ENCODE data around the gene CCDC24.

CCDC24 gene

GRCh38 chr1:43990271-43991199, 864 bp upstream of the CCDC24 start:
- peak overlapping the region; percentile 54 for H3K18ac ChIP-seq (ENCODE audit: low read length)
- H2AFZ ChIP-seq (ENCODE audit: low read length), result peak overlapping the region; percentile 99
- no peak overlapping the region for H3K27ac ChIP-seq (replicated peaks; ENCODE audit: low read length)
- no peak overlapping the region for H4K91ac ChIP-seq (ENCODE audit: low read depth, low read length, poor library complexity)
- peak overlapping the region; percentile 75 for H3K23ac ChIP-seq (ENCODE audit: low read depth, low read length, poor library complexity)
- no peak for DNase-seq (ENCODE audit: low spot score)
- no peak overlapping the region for H2BK15ac ChIP-seq (ENCODE audit: low read length)
- peak overlapping the region; percentile 92 for H3K4me2 ChIP-seq (ENCODE audit: insufficient read depth, low read length, poor library complexity, severe bottlenecking)
- peak overlapping the region; percentile 1 for H2AK5ac ChIP-seq (ENCODE audit: low read depth, low read length)
- no peaks in the 10 kb centered on the region for H3K79me1 ChIP-seq (ENCODE audit: low read depth, low read length)
- H4K8ac ChIP-seq (ENCODE audit: low read depth, low read length), result no peak overlapping the region
- WGBS, 2 donors (ENCODE audit: extremely low coverage in 2 of 2, insufficient read length in 2 of 2, insufficient replicate concordance in 1 of 2), result no CpG with 5 or more reads among the region's 19 CpGs
- no peaks in the 10 kb centered on the region for H3K9me3 ChIP-seq (replicated peaks in 1 of 2; ENCODE audit: control insufficient read depth in 2 of 2, insufficient read depth in 1 of 2, low read depth in 1 of 2, low read length in 2 of 2)
- H3K27me3 ChIP-seq (ENCODE audit: control insufficient read depth in 3 of 3, insufficient read depth in 3 of 3, low read depth in 1 of 3, low read length in 3 of 3), result no peaks in the 10 kb centered on the region
- H3K4me1 ChIP-seq (ENCODE audit: control insufficient read depth in 2 of 2, insufficient read depth in 1 of 2, low read depth in 1 of 2, low read length in 2 of 2), result peaks cover 2 to 15% of the 10 kb centered on the region in 2 donors
- H3K4me3 ChIP-seq (ENCODE audit: low read length in 2 of 2), result peak overlapping the region in 1 of 2 donors; percentile 63
- peak overlapping the region; percentile 84 for H2BK5ac ChIP-seq (ENCODE audit: low read length)
- peak overlapping the region; percentile 96 for H3K9ac ChIP-seq (ENCODE audit: low read depth, low read length, poor library complexity)
- no peak overlapping the region for H2BK120ac ChIP-seq (ENCODE audit: low read depth, low read length)
- peak overlapping the region; percentile 31 for H3K14ac ChIP-seq (ENCODE audit: low read length)
- no peak overlapping the region for H2BK12ac ChIP-seq (ENCODE audit: low read length)
- peaks cover 11 to 28% of the 10 kb centered on the region in 2 donors for H3K36me3 ChIP-seq (replicated peaks in 1 of 2; ENCODE audit: control insufficient read depth in 2 of 2, insufficient read depth in 2 of 2, low read length in 2 of 2)
- no peak overlapping the region for H3K4ac ChIP-seq (ENCODE audit: low read length)

GRCh38 chr1:43991200-43991475, 261 bp upstream of the CCDC24 start:
- Histone ChIP-seq H2BK5ac (ENCODE audit: low read length) (peak overlapping the region; percentile 84), H3K27me3 (ENCODE audit: control insufficient read depth in 3 of 3, insufficient read depth in 3 of 3, low read depth in 1 of 3, low read length in 3 of 3) (no peaks in the 10 kb centered on the region), H3K4me1 (ENCODE audit: control insufficient read depth in 2 of 2, insufficient read depth in 1 of 2, low read depth in 1 of 2, low read length in 2 of 2) (peaks cover 7 to 20% of the 10 kb centered on the region in 2 donors), H2AK5ac (ENCODE audit: low read depth, low read length) (peak overlapping the region; percentile 1), H3K4me2 (ENCODE audit: insufficient read depth, low read length, poor library complexity, severe bottlenecking) (peak overlapping the region; percentile 92), H3K23ac (ENCODE audit: low read depth, low read length, poor library complexity) (peak overlapping the region; percentile 99), H3K9ac (ENCODE audit: low read depth, low read length, poor library complexity) (peak overlapping the region; percentile 96), H3K4me3 (ENCODE audit: low read length in 2 of 2) (peak overlapping the region; percentile 63 to 83), H4K8ac (ENCODE audit: low read depth, low read length) (no peak overlapping the region), H3K36me3 (replicated peaks in 1 of 2; ENCODE audit: control insufficient read depth in 2 of 2, insufficient read depth in 2 of 2, low read length in 2 of 2) (peaks cover 6 to 22% of the 10 kb centered on the region in 2 donors), H2BK12ac (ENCODE audit: low read length) (no peak overlapping the region), H2BK120ac (ENCODE audit: low read depth, low read length) (no peak overlapping the region), H3K14ac (ENCODE audit: low read length) (no peak overlapping the region), H3K18ac (ENCODE audit: low read length) (peak overlapping the region; percentile 98), H3K27ac (replicated peaks; ENCODE audit: low read length) (peak overlapping the region; percentile 44), H4K91ac (ENCODE audit: low read depth, low read length, poor library complexity) (no peak overlapping the region), H3K9me3 (replicated peaks in 1 of 2; ENCODE audit: control insufficient read depth in 2 of 2, insufficient read depth in 1 of 2, low read depth in 1 of 2, low read length in 2 of 2) (no peaks in the 10 kb centered on the region), H3K4ac (ENCODE audit: low read length) (no peak overlapping the region), H3K79me1 (ENCODE audit: low read depth, low read length) (no peaks in the 10 kb centered on the region), H2BK15ac (ENCODE audit: low read length) (no peak overlapping the region), H2AFZ (ENCODE audit: low read length) (peak overlapping the region; percentile 99)
- no CpG with 5 or more reads among the region's 10 CpGs for WGBS, 2 donors (ENCODE audit: extremely low coverage in 2 of 2, insufficient read length in 2 of 2, insufficient replicate concordance in 1 of 2)
- no peak for DNase-seq (ENCODE audit: low spot score)

GRCh38 chr1:43992232-43992995, 1.0 kb downstream of the CCDC24 start:
- H3K18ac ChIP-seq (ENCODE audit: low read length), result peak overlapping the region; percentile 78
- H3K36me3 ChIP-seq (replicated peaks in 1 of 2; ENCODE audit: control insufficient read depth in 2 of 2, insufficient read depth in 2 of 2, low read length in 2 of 2), result peaks cover 2 to 10% of the 10 kb centered on the region in 2 donors
- H2BK120ac ChIP-seq (ENCODE audit: low read depth, low read length), result no peak overlapping the region
- H4K8ac ChIP-seq (ENCODE audit: low read depth, low read length), result no peak overlapping the region
- no peaks in the 10 kb centered on the region for H3K27me3 ChIP-seq (ENCODE audit: control insufficient read depth in 3 of 3, insufficient read depth in 3 of 3, low read depth in 1 of 3, low read length in 3 of 3)
- H3K9me3 ChIP-seq (replicated peaks in 1 of 2; ENCODE audit: control insufficient read depth in 2 of 2, insufficient read depth in 1 of 2, low read depth in 1 of 2, low read length in 2 of 2), result no peaks in the 10 kb centered on the region
- no peak overlapping the region for H3K14ac ChIP-seq (ENCODE audit: low read length)
- no CpG with 5 or more reads among the region's 11 CpGs for WGBS, 2 donors (ENCODE audit: extremely low coverage in 2 of 2, insufficient read length in 2 of 2, insufficient replicate concordance in 1 of 2)
- no peak for DNase-seq (ENCODE audit: low spot score)
- H3K4me3 ChIP-seq (ENCODE audit: low read length in 2 of 2), result peak overlapping the region; percentile 63 to 83
- H3K4me1 ChIP-seq (ENCODE audit: control insufficient read depth in 2 of 2, insufficient read depth in 1 of 2, low read depth in 1 of 2, low read length in 2 of 2), result peaks cover 18 to 29% of the 10 kb centered on the region in 2 donors
- no peak overlapping the region for H3K4ac ChIP-seq (ENCODE audit: low read length)
- H2BK5ac ChIP-seq (ENCODE audit: low read length), result peak overlapping the region; percentile 16
- H2AFZ ChIP-seq (ENCODE audit: low read length), result peak overlapping the region; percentile 99
- peaks cover 2% of the 10 kb centered on the region for H3K79me1 ChIP-seq (ENCODE audit: low read depth, low read length)
- H4K91ac ChIP-seq (ENCODE audit: low read depth, low read length, poor library complexity), result no peak overlapping the region
- H3K23ac ChIP-seq (ENCODE audit: low read depth, low read length, poor library complexity), result peak overlapping the region; percentile 35
- peak overlapping the region; percentile 19 for H2BK15ac ChIP-seq (ENCODE audit: low read length)
- H2AK5ac ChIP-seq (ENCODE audit: low read depth, low read length), result peak overlapping the region; percentile 66
- peak overlapping the region; percentile 68 for H3K9ac ChIP-seq (ENCODE audit: low read depth, low read length, poor library complexity)
- H2BK12ac ChIP-seq (ENCODE audit: low read length), result no peak overlapping the region
- peak overlapping the region; percentile 92 for H3K4me2 ChIP-seq (ENCODE audit: insufficient read depth, low read length, poor library complexity, severe bottlenecking)
- H3K27ac ChIP-seq (replicated peaks; ENCODE audit: low read length), result no peak overlapping the region

Measured in neuronal stem cell (in vitro differentiated cells).